HCT116 (cell line): ENCODE results near the gene CRISPLD2. TPM values are rescaled to one million over a fixed set of nuclear protein-coding genes. Genes with fewer than 3 reads are reported as not detected.

Experiments
- ATAC-seq: fragments of 200-7000 bp; cut with Tn5 transposase; 2 replicates; pipeline ENCODE4 v1.9.1; 2020; ENCODE audit warnings: mild to moderate bottlenecking, moderate library complexity
- BruUV-seq: library from RNA; stranded (reverse); fragments of 400-500 nt; replicated peaks from 2 replicates; lab custom pipeline; 2021; lab: Mats Ljungman, UMichigan
- CTCF ChIA-PET: fragments of 300-600 bp; sonication (Branson Sonifier 250); formaldehyde crosslinking; loops from one replicate; lab custom pipeline; 2021; ENCODE audit warnings: antibody characterized with exemption; lab: Charles Lee
- POLR2A ChIA-PET: fragments of 300-600, 350-600 bp; sonication (Branson Sonifier 250); formaldehyde crosslinking; loops from one replicate; lab custom pipeline; 2021; ENCODE audit warnings: antibody characterized with exemption; lab: Charles Lee
- RAD21 ChIA-PET, 2 experiments: fragments of 300-600 bp; sonication (Branson Sonifier 250); formaldehyde crosslinking; loops; one replicate each; lab custom pipeline; 2023; ENCODE audit warnings: low total read pairs in 2 of 2; ENCODE audit not compliant: uncharacterized antibody in 2 of 2, unreplicated experiment in 2 of 2, low non-redundant PET in 1 of 2; lab: Charles Lee
- DNase-seq: peaks from one replicate; pipeline ENCODE4 v3.0.0-alpha.2; 2010; ENCODE audit warnings: low read depth, low spot score
- H2AFZ ChIP-seq: fragments of 200-600 bp; shearing (Covaris generic), sonication (generic); 2 replicates; pipeline ENCODE4 v1.6.1; 2017; ENCODE audit warnings: low read depth, mixed run types, mixed read lengths, antibody characterized with exemption, low read length; ENCODE audit not compliant: poor library complexity, severe bottlenecking
- H3K27ac ChIP-seq: 2 replicates; pipeline ENCODE4 v1.5.1; 2012; ENCODE audit warnings: low read depth, low read length
- H3K27me3 ChIP-seq: fragments of 200-600 bp; sonication (generic); 2 replicates; pipeline ENCODE4 v1.6.1; 2016; ENCODE audit warnings: mixed run types, low read length, mixed read lengths; ENCODE audit not compliant: insufficient read depth
- H3K36me3 ChIP-seq, 2 experiments: fragments of 200-500 bp in 1 of 2; fragments of 200-600 bp in 1 of 2; sonication (Bioruptor generic) in 1 of 2; sonication (generic) in 1 of 2; 2 replicates each; pipeline versions ENCODE4 v1.5.1 to v1.6.1; 2014 to 2016; ENCODE audit warnings: low read length in 2 of 2, inconsistent platforms in 1 of 2, mixed read lengths in 1 of 2, mixed run types in 1 of 2; ENCODE audit not compliant: insufficient read depth in 2 of 2, control insufficient read depth in 1 of 2
- H3K4me1 ChIP-seq, 2 experiments: fragments of 200-600 bp in 1 of 2; sonication (generic) in 1 of 2; 2 replicates each; pipeline versions ENCODE4 v1.5.1 to v1.6.1; 2012 to 2017; ENCODE audit warnings: low read length in 2 of 2, inconsistent platforms in 1 of 2, mild to moderate bottlenecking in 1 of 2, mixed read lengths in 1 of 2, mixed run types in 1 of 2, moderate library complexity in 1 of 2; ENCODE audit not compliant: insufficient read depth in 2 of 2, control insufficient read depth in 1 of 2
- H3K4me2 ChIP-seq: fragments of 200-600 bp; sonication (generic); 2 replicates; pipeline ENCODE4 v1.6.1; 2017; ENCODE audit warnings: mixed run types, low read length, mixed read lengths
- H3K4me3 ChIP-seq, 2 experiments: fragments of 200-600 bp in 1 of 2; sonication (generic) in 1 of 2; replicated peaks in 1 of 2; 2 replicates each; pipeline ENCODE4 v1.5.1; 2011 to 2016; ENCODE audit warnings: low read length in 2 of 2, control low read depth in 1 of 2, low read depth in 1 of 2, mild to moderate bottlenecking in 1 of 2, mixed read lengths in 1 of 2, mixed run types in 1 of 2
- H3K79me2 ChIP-seq: fragments of 200-600 bp; sonication (generic); 2 replicates; pipeline ENCODE4 v1.6.1; 2017; ENCODE audit warnings: mild to moderate bottlenecking, mixed run types, low read length, moderate library complexity, mixed read lengths; ENCODE audit not compliant: insufficient read depth
- H3K9ac ChIP-seq: fragments of 200-600 bp; sonication (generic); 2 replicates; pipeline ENCODE4 v1.6.1; 2016; ENCODE audit warnings: low read length, mixed read lengths
- H3K9me2 ChIP-seq: fragments of 200-600 bp; sonication (generic), shearing (Covaris generic); 2 replicates; pipeline ENCODE4 v1.6.1; 2017; ENCODE audit warnings: mixed run types, mild to moderate bottlenecking, moderate library complexity; ENCODE audit not compliant: insufficient read depth
- H3K9me3 ChIP-seq, 2 experiments: fragments of 200-500 bp in 1 of 2; fragments of 200-600 bp in 1 of 2; sonication (Bioruptor generic) in 1 of 2; sonication (generic) in 1 of 2; 2 replicates each; pipeline ENCODE4 v1.6.1; 2014 to 2017; ENCODE audit warnings: low read length in 2 of 2, mixed read lengths in 2 of 2, inconsistent platforms in 1 of 2, low read depth in 1 of 2, mild to moderate bottlenecking in 1 of 2, mixed run types in 1 of 2, moderate library complexity in 1 of 2; ENCODE audit not compliant: control insufficient read depth in 1 of 2, insufficient read depth in 1 of 2
- H4K20me1 ChIP-seq: fragments of 200-600 bp; sonication (generic), shearing (Covaris generic); 2 replicates; pipeline ENCODE4 v1.6.1; 2017; ENCODE audit warnings: mixed run types, mild to moderate bottlenecking, moderate library complexity; ENCODE audit not compliant: insufficient read depth
- CBX3 ChIP-seq: IDR thresholded peaks from 2 replicates; pipeline ENCODE4 v1.6.1; 2012; ENCODE audit warnings: low read depth
- EGR1 ChIP-seq: IDR thresholded peaks from 2 replicates; pipeline ENCODE4 v1.6.1; 2012; ENCODE audit warnings: low read depth
- ELF1 ChIP-seq: IDR thresholded peaks from 2 replicates; pipeline ENCODE4 v1.6.1; 2012; ENCODE audit warnings: low read depth, borderline replicate concordance
- POLR2AphosphoS5 ChIP-seq: IDR thresholded peaks from 2 replicates; pipeline ENCODE4 v1.6.1; 2011; ENCODE audit warnings: mild to moderate bottlenecking, low read depth, low read length, moderate library complexity
- SP1 ChIP-seq: IDR thresholded peaks from 2 replicates; pipeline ENCODE4 v1.6.1; 2012; ENCODE audit warnings: low read depth
- TCF7L2 ChIP-seq: IDR thresholded peaks from 2 replicates; pipeline ENCODE4 v1.7.0; 2011; ENCODE audit warnings: borderline replicate concordance, inconsistent platforms; ENCODE audit not compliant: insufficient read depth, insufficient read length; ENCODE audit errors: extremely low read depth
- intact Hi-C: fragments of 100-400 bp; cut with micrococcal nuclease; formaldehyde crosslinking; loops from 2 replicates; pipeline ENCODE4 v1.10.0; 2022
- total RNA-seq: library from RNA; stranded (reverse); gene quantifications from one replicate; pipeline ENCODE4 v1.2.1, GENCODE V29; 2021; ENCODE audit not compliant: unreplicated experiment
- TF ChIP-seq, protein P1 (sequence below): IDR thresholded peaks from 2 replicates; pipeline ENCODE4 v1.6.1; 2012
- TF ChIP-seq, protein P2 (sequence below): IDR thresholded peaks from 2 replicates; pipeline ENCODE4 v1.6.1; 2011; ENCODE audit warnings: mild to moderate bottlenecking, low read length, moderate library complexity; ENCODE audit not compliant: insufficient replicate concordance; ENCODE audit errors: extremely low read depth
- TF ChIP-seq, protein P3 (sequence below): IDR thresholded peaks from 2 replicates; pipeline ENCODE4 v1.6.1; 2012; ENCODE audit warnings: low read depth
- TF ChIP-seq, protein P4 (sequence below), 3 experiments: fragments of 200-600 bp in 1 of 3; sonication (generic) in 1 of 3; IDR thresholded peaks in 2 of 3; conservative IDR thresholded peaks in 1 of 3; 2 replicates each; pipeline ENCODE4 v1.5.1; 2012 to 2017; ENCODE audit warnings: low read depth in 2 of 3, low read length in 2 of 3, antibody characterized with exemption in 1 of 3, borderline replicate concordance in 1 of 3, control low read depth in 1 of 3, mild to moderate bottlenecking in 1 of 3, mixed read lengths in 1 of 3, mixed run types in 1 of 3, moderate library complexity in 1 of 3; ENCODE audit not compliant: insufficient read depth in 1 of 3

CRISPLD2 gene
- total RNA-seq, 1 experiment from 2014 or later: 4.6 TPM

DNA sequence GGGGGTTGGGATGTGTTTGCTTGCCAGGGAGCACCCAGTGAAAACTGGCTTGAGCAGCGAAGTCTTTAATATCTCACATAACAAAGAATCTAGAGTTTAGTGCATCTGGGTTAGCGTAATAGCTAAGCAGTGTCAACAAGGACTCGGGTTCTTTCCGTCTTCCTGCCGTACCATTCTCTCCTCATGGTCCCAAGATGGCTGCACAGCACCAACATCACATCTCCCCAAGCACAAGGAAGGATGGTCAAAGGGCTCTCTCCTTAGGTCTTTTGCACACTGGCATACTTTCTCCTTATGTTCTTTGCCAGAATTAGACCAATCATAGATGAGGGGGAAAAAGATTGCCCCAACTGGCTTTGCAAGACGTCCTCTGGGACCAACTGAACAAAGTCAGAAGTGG is 30.9 kb downstream of the CRISPLD2 start:
- Histone ChIP-seq H3K27me3 (no peaks in the 10 kb centered on the region), H3K4me1 (peaks cover under 1 to 10% of the 10 kb centered on the region in 2 experiments; a peak in 3 of 4 replicates), H3K4me3 (no peak overlapping the region), H3K9me3 (no peaks in the 10 kb centered on the region), H3K79me2 (no peaks in the 10 kb centered on the region)
- ChIA-PET RAD21 (no interaction called here), CTCF (no interaction called here), POLR2A (no interaction called here)
- intact Hi-C loops: no loop called here
- no peak for TF ChIP-seq TCF7L2
- TF ChIP-seq, protein P1, sequence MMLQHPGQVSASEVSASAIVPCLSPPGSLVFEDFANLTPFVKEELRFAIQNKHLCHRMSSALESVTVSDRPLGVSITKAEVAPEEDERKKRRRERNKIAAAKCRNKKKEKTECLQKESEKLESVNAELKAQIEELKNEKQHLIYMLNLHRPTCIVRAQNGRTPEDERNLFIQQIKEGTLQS: no peak
- TF ChIP-seq CBX3: no peak
- TF ChIP-seq ELF1: no peak
- TF ChIP-seq POLR2AphosphoS5: no peak
- TF ChIP-seq, protein P2, sequence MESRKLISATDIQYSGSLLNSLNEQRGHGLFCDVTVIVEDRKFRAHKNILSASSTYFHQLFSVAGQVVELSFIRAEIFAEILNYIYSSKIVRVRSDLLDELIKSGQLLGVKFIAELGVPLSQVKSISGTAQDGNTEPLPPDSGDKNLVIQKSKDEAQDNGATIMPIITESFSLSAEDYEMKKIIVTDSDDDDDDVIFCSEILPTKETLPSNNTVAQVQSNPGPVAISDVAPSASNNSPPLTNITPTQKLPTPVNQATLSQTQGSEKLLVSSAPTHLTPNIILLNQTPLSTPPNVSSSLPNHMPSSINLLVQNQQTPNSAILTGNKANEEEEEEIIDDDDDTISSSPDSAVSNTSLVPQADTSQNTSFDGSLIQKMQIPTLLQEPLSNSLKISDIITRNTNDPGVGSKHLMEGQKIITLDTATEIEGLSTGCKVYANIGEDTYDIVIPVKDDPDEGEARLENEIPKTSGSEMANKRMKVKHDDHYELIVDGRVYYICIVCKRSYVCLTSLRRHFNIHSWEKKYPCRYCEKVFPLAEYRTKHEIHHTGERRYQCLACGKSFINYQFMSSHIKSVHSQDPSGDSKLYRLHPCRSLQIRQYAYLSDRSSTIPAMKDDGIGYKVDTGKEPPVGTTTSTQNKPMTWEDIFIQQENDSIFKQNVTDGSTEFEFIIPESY: no peak
- TF ChIP-seq EGR1: no peak
- TF ChIP-seq SP1: no peak
- TF ChIP-seq, protein P3, sequence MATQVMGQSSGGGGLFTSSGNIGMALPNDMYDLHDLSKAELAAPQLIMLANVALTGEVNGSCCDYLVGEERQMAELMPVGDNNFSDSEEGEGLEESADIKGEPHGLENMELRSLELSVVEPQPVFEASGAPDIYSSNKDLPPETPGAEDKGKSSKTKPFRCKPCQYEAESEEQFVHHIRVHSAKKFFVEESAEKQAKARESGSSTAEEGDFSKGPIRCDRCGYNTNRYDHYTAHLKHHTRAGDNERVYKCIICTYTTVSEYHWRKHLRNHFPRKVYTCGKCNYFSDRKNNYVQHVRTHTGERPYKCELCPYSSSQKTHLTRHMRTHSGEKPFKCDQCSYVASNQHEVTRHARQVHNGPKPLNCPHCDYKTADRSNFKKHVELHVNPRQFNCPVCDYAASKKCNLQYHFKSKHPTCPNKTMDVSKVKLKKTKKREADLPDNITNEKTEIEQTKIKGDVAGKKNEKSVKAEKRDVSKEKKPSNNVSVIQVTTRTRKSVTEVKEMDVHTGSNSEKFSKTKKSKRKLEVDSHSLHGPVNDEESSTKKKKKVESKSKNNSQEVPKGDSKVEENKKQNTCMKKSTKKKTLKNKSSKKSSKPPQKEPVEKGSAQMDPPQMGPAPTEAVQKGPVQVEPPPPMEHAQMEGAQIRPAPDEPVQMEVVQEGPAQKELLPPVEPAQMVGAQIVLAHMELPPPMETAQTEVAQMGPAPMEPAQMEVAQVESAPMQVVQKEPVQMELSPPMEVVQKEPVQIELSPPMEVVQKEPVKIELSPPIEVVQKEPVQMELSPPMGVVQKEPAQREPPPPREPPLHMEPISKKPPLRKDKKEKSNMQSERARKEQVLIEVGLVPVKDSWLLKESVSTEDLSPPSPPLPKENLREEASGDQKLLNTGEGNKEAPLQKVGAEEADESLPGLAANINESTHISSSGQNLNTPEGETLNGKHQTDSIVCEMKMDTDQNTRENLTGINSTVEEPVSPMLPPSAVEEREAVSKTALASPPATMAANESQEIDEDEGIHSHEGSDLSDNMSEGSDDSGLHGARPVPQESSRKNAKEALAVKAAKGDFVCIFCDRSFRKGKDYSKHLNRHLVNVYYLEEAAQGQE: no peak
- TF ChIP-seq, protein P4, sequence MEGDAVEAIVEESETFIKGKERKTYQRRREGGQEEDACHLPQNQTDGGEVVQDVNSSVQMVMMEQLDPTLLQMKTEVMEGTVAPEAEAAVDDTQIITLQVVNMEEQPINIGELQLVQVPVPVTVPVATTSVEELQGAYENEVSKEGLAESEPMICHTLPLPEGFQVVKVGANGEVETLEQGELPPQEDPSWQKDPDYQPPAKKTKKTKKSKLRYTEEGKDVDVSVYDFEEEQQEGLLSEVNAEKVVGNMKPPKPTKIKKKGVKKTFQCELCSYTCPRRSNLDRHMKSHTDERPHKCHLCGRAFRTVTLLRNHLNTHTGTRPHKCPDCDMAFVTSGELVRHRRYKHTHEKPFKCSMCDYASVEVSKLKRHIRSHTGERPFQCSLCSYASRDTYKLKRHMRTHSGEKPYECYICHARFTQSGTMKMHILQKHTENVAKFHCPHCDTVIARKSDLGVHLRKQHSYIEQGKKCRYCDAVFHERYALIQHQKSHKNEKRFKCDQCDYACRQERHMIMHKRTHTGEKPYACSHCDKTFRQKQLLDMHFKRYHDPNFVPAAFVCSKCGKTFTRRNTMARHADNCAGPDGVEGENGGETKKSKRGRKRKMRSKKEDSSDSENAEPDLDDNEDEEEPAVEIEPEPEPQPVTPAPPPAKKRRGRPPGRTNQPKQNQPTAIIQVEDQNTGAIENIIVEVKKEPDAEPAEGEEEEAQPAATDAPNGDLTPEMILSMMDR (IDR thresholded peaks at IDR 0.05 in 2 of 3, conservative IDR thresholded peaks at IDR 0.05 in 1 of 3; ENCODE audit: borderline replicate concordance in 1 of 3, insufficient read depth in 1 of 3, low read depth in 2 of 3, low read length in 2 of 3): no peak
- TF ChIP-seq, all 23 proteins: peak for 0
- DNase-seq (no peak), ATAC-seq (no peak)
- Histone ChIP-seq H3K9ac (no peak overlapping the region), H4K20me1 (no peaks in the 10 kb centered on the region), H3K4me2 (no peak overlapping the region), H2AFZ (no peak overlapping the region), H3K27ac (no peak overlapping the region), H3K36me3 (no peaks in the 10 kb centered on the region), H3K9me2 (no peaks in the 10 kb centered on the region)
- BruUV-seq: no TSS peak
